Thoracic aorta (tissue), 2 donors: ENCODE results near the gene PROCA1. TPM values are rescaled to one million over a fixed set of nuclear protein-coding genes. Genes with fewer than 3 reads are reported as not detected.
A peak's percentile ranks its signal among the peaks of the same experiment; 100 is the strongest.

Experiments
- ATAC-seq: fragments of 150-250 bp; one replicate; pipeline ENCODE4 v1.8.0; 2017; ENCODE audit warnings: low read depth; ENCODE audit not compliant: insufficient number of reproducible peaks, low FRiP score
- DNase-seq: peaks from one replicate; pipeline ENCODE4 v3.0.0-alpha.2; 2020; ENCODE audit warnings: low spot score
- H3K27ac ChIP-seq, 2 donors: fragments of 200-600 bp; sonication (generic); 1 replicate in 1 of 2; 2 replicates in 1 of 2; pipeline ENCODE4 v1.5.1; 2016; ENCODE audit warnings: mild to moderate bottlenecking in 2 of 2, moderate library complexity in 2 of 2
- H3K27me3 ChIP-seq: fragments of 200-600 bp; sonication (generic); replicated peaks from 2 replicates; pipeline ENCODE4 v1.6.0; 2016; ENCODE audit warnings: mild to moderate bottlenecking; ENCODE audit not compliant: insufficient read depth
- H3K36me3 ChIP-seq: fragments of 200-600 bp; sonication (generic); one replicate; pipeline ENCODE4 v1.5.1; 2016
- H3K4me1 ChIP-seq, 2 donors: fragments of 200-600 bp; sonication (generic); 1 replicate in 1 of 2; 2 replicates in 1 of 2; pipeline versions ENCODE4 v1.5.1 to v1.6.0; 2016; ENCODE audit warnings: low read depth in 2 of 2, mild to moderate bottlenecking in 1 of 2; ENCODE audit not compliant: control insufficient read depth in 1 of 2
- H3K4me3 ChIP-seq: fragments of 200-600 bp; sonication (generic); 2 replicates; pipeline ENCODE4 v1.5.1; 2016; ENCODE audit warnings: mild to moderate bottlenecking
- H3K9me3 ChIP-seq: fragments of 200-600 bp; sonication (generic); 2 replicates; pipeline ENCODE4 v1.5.1; 2016
- total RNA-seq, 2 donors: library from RNA; depleted of rRNA; stranded (reverse); fragments of >200 nt; gene quantifications; one replicate each; pipeline versions ENCODE4 v1.1.0 to v1.2.3, GENCODE V29; 2016
- TF ChIP-seq, protein P1 (sequence below): fragments of 200-600 bp; sonication (generic); IDR thresholded peaks from one replicate; pipeline ENCODE4 v1.5.1; 2019; ENCODE audit warnings: antibody characterized with exemption

PROCA1 gene
- total RNA-seq, 2 donors from 2014 or later = 1.1 to 1.8 TPM

DNA sequence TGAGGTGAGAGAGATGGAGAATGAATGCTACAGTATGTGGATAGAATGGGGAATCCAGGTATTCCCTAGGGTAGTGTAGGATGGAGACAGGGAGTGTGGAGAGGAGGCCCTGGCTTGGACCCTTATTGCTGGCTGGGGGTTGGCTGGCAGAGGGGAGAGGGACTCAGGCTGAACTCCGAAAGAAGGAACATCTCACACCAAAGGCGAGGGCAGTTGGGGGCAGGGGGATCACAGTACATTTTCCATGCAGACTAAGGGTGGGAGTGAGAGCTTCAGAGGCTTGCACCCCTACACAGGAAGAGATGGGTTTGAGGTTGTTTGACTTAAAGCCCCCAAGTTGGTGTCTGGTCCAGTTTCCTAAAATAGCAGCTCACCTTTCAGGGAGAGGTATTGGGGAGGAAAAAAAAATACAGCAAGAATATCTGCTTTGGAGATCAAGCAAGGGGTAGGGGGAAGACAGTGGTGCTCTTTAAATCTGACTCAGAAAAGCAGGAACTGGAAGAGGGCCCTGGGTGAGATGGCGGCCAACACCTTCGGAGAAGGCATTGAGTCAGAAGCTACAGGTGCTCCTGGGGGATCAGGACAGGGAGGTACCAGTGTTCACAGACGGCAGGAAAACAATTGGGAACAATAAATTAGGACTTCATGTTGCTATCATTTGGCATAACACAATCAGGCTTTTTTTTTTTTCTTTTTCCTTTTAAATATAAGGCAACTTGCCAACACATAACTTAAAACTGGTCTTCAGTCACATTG lies 44.5 kb upstream of the PROCA1 start:
- TF ChIP-seq, protein P1, sequence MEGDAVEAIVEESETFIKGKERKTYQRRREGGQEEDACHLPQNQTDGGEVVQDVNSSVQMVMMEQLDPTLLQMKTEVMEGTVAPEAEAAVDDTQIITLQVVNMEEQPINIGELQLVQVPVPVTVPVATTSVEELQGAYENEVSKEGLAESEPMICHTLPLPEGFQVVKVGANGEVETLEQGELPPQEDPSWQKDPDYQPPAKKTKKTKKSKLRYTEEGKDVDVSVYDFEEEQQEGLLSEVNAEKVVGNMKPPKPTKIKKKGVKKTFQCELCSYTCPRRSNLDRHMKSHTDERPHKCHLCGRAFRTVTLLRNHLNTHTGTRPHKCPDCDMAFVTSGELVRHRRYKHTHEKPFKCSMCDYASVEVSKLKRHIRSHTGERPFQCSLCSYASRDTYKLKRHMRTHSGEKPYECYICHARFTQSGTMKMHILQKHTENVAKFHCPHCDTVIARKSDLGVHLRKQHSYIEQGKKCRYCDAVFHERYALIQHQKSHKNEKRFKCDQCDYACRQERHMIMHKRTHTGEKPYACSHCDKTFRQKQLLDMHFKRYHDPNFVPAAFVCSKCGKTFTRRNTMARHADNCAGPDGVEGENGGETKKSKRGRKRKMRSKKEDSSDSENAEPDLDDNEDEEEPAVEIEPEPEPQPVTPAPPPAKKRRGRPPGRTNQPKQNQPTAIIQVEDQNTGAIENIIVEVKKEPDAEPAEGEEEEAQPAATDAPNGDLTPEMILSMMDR = no peak
- H3K27me3 ChIP-seq = no peaks in the 10 kb centered on the region
- H3K9me3 ChIP-seq = no peaks in the 10 kb centered on the region
- H3K4me1 ChIP-seq = no peaks in the 10 kb centered on the region
- ATAC-seq = no peak
- no peak for DNase-seq
- no peak overlapping the region for H3K27ac ChIP-seq
- H3K36me3 ChIP-seq = peaks cover 27% of the 10 kb centered on the region
- H3K4me3 ChIP-seq = no peak overlapping the region

DNA sequence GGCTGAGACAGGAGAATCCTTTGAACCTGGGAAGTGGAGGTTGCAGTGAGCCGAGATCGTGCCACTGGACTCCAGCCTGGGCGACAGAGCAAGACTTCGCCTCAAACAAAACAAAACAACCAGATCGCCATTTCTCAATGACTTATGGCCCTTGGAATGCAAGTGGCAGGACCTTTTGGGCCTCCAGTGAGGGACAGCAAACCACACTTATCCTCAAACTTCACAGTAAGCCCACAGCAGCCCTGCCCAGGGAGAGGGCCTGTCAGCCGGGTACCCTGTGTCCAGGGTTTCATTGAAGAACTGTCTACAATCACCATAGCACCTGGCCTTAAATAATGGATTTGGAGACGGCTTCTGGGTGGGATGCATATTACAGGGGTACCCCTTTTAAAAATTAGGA lies 43.8 kb upstream of the PROCA1 start:
- no peak overlapping the region for H3K4me3 ChIP-seq
- H3K36me3 ChIP-seq = peaks cover 27% of the 10 kb centered on the region
- no peaks in the 10 kb centered on the region for H3K9me3 ChIP-seq
- DNase-seq (no peak), ATAC-seq (no peak)
- TF ChIP-seq, protein P1 = no peak
- no peaks in the 10 kb centered on the region for H3K4me1 ChIP-seq
- H3K27me3 ChIP-seq = no peaks in the 10 kb centered on the region
- H3K27ac ChIP-seq = no peak overlapping the region

DNA sequence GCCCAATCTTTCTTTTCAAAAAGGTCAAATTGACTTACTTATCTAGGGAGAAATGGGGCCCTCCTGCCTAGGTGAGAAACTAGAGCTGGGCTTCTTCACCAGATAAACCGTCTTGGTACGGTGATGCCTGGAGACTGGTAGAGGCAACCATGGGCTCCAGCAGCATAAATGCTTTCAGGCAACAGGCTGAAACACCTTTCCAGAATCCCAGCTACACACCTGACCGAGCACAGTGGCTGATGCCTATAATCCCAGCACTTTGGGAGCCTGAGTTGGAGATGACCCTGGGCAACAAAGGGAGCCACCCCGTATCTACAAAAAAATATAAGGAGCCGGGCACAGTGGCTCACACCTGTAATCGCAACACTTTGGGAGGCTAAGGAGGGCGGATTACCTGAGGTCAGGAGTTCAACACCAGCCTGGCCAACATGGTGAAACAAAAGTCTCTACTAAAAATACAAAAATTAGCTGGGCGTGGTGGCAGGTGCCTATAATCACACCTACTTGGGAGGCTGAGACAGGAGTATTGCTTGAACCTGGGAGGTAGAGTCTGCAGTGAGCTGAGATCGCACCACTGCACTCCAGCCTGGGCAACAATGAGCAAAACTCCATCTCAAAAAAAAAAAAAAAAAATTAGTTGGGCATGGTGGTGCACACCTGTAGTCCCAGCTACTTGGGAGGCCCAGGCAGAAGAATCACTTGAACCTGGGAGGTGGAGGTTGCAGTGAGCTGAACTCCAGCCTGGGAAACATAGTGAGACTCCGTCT lies 40.1 kb upstream of the PROCA1 start:
- Histone ChIP-seq H3K36me3 (peaks cover 6% of the 10 kb centered on the region), H3K27ac (no peak overlapping the region), H3K9me3 (no peaks in the 10 kb centered on the region), H3K4me1 (peaks cover 6 to 12% of the 10 kb centered on the region in 2 donors), H3K27me3 (no peaks in the 10 kb centered on the region), H3K4me3 (no peak overlapping the region)
- DNase-seq (no peak), ATAC-seq (no peak)
- TF ChIP-seq, protein P1 = no peak

DNA sequence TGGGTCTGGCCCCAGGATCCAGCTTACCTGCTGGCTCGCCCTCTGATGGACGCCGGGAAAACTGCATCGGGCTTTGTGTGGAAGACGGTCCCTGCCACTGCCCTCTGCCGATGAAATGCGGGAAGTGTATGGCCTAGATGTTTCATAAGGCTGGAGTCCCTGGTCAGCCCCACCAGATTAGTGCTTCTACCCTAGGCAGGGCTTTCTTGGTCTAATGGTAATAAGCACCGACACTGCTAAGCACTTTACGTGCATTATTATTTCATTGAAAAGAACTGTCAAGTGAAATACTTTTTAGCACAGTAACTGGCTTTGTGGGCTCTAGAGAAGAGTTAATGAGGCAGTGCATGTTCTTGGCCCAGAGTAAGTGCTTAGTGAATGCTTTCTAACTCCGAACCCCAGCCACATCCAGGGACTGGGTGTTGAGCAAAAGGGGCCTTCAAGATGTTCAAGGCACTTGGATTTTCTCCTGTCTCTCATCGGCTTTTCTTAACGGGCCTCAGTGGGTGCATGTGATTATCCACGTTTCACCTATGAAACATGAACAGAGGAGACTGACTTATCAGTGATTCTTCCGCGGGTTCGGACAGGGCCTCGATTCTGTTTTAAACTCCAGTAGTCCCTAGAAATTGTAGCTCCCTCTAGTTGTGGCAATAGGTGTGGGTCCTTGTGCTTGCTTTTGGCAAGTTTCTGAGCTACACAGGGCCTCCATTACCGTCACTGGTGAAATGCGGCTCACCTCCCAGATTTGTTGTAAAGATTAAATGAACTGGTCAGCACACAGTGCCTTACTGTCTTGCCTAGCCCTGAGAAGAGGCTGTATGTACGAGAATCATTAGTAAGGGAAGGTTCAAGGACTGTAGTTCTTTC lies 38.7 kb upstream of the PROCA1 start:
- no peak overlapping the region for H3K27ac ChIP-seq
- peak; percentile 50 for ATAC-seq
- DNase-seq = peak; percentile 90
- no peak overlapping the region for H3K4me3 ChIP-seq
- TF ChIP-seq, protein P1 = peak; percentile 100
- no peaks in the 10 kb centered on the region for H3K27me3 ChIP-seq
- no peaks in the 10 kb centered on the region for H3K9me3 ChIP-seq
- peaks cover 20 to 26% of the 10 kb centered on the region in 2 donors for H3K4me1 ChIP-seq
- H3K36me3 ChIP-seq = peaks cover 6% of the 10 kb centered on the region
